ENCODE results near the gene RERE. TPM values are rescaled to one million over a fixed set of nuclear protein-coding genes. Genes with fewer than 3 reads are reported as not detected.

The RERE gene
- total RNA-seq, 2 experiments from 2014 or later: 45.8 to 57.1 TPM

DNA sequence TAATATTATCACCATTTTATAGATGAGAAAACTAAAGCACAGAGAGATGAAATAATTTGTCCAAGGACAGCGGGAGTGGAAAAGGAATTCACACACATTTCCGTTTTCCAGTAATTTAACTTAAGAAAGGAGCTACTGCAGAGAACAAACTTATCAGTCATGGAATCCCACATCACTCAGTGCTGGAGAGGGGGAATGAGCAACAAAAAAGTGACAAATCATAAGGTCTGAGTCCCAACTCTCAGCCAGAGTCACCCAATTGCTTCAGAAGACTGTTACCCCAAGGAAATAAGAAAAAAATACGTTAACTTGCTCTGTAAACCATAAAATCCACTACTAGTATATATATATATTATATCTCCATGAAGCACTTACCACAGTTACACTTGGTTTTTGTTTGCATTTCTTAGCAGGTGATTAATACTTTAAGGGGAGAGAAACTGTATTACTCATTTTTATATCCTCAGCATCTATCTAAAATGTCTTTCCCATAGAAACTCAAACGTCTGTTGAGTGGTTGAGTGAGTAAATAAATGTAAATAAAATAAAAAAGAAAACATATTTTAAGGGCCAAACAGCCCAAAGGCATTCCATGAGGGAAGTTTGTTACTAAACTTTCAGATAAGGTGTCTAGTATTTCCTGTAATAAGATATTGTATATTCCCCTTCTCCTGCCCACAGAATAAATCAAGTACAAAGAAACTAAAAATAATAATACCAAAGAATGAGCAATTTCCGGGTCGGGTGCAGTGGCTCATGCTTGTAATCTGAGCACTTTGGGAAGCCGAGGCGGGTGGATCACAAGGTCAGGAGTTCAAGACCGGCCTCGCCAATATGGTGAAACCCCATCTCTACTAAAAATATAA is 422.8 kb downstream of the RERE start:
- peak overlapping the region; percentile 63 for H3K4me3 Mint-ChIP-seq
- H3K9me3 Mint-ChIP-seq: peaks cover 3% of the 10 kb centered on the region
- H3K27me3 Mint-ChIP-seq: no peaks in the 10 kb centered on the region
- ATAC-seq: no peak
- TF ChIP-seq, protein P1, sequence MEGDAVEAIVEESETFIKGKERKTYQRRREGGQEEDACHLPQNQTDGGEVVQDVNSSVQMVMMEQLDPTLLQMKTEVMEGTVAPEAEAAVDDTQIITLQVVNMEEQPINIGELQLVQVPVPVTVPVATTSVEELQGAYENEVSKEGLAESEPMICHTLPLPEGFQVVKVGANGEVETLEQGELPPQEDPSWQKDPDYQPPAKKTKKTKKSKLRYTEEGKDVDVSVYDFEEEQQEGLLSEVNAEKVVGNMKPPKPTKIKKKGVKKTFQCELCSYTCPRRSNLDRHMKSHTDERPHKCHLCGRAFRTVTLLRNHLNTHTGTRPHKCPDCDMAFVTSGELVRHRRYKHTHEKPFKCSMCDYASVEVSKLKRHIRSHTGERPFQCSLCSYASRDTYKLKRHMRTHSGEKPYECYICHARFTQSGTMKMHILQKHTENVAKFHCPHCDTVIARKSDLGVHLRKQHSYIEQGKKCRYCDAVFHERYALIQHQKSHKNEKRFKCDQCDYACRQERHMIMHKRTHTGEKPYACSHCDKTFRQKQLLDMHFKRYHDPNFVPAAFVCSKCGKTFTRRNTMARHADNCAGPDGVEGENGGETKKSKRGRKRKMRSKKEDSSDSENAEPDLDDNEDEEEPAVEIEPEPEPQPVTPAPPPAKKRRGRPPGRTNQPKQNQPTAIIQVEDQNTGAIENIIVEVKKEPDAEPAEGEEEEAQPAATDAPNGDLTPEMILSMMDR (IDR thresholded peaks at IDR 0.05): no peak
- ChIA-PET CTCF (interaction anchor here (1.7 kb wide), 1 partner anchor 15 kb away, joined by 4 read pairs; no protein-coding TSS in a partner anchor), POLR2A (interaction anchor here (1.2 kb wide), 1 partner anchor 28 kb away, joined by 3 read pairs; no protein-coding TSS in a partner anchor)
- H3K36me3 Mint-ChIP-seq (ENCODE audit: low read depth): peaks cover 18% of the 10 kb centered on the region
- H3K27ac Mint-ChIP-seq: peak overlapping the region; percentile 81
- intact Hi-C loops (cut with micrococcal nuclease): no loop called here
- H3K4me1 Mint-ChIP-seq (ENCODE audit: low read depth): peaks cover 81% of the 10 kb centered on the region
- peak; percentile 52 for DNase-seq

GRCh38 chr1:8392522-8392921 is 424.9 kb downstream of the RERE start:
- ATAC-seq (no peak), DNase-seq (no peak)
- no peaks in the 10 kb centered on the region for H3K27me3 Mint-ChIP-seq
- CTCF ChIA-PET: no interaction called here
- intact Hi-C loops (cut with micrococcal nuclease): no loop called here
- H3K4me1 Mint-ChIP-seq (ENCODE audit: low read depth): peaks cover 75% of the 10 kb centered on the region
- POLR2A ChIA-PET: interaction anchor here (0.6 kb wide), 1 partner anchor 16 kb away, joined by 3 read pairs; no protein-coding TSS in a partner anchor
- no peak overlapping the region for H3K4me3 Mint-ChIP-seq
- peak overlapping the region; percentile 9 for H3K27ac Mint-ChIP-seq
- H3K9me3 Mint-ChIP-seq: no peaks in the 10 kb centered on the region
- peaks cover 20% of the 10 kb centered on the region for H3K36me3 Mint-ChIP-seq (ENCODE audit: low read depth)
- TF ChIP-seq, protein P1 (IDR thresholded peaks at IDR 0.05): no peak

- H3K36me3 Mint-ChIP-seq (ENCODE audit: low read depth): peaks cover 21% of the 10 kb centered on the region
- intact Hi-C loops (cut with micrococcal nuclease): no loop called here
- H3K4me1 Mint-ChIP-seq (ENCODE audit: low read depth): peaks cover 66% of the 10 kb centered on the region
Measured at GRCh38 chr1:8390707-8391106, 426.7 kb downstream of the RERE start.

DNA sequence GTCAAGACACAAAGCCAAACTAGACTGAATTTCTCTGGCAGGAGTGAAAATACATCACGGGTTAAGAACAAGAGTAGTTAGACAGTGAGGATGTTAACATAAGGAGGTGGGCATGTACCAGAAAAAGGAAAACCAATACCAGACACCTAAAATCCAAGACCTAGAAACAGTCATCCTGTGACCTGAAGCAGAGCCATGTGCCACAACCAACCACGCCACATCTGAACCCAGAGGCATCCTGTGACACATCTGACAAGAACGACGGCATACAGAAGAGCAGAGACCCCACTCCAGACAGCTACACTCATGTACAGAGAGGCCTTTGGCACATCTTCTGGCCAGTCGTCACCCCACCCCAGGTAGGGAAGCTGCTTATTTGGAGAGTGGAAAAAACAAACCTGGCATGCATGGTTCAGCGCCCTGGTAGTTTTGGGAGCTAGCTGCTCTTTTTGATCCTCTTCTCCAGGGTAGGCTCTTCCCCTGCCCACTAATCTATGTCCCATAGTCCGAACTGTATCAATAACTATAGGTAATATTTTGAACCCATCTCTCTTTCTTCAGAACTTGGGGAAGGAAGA is 427.4 kb downstream of the RERE start:
- ATAC-seq (peak; percentile 84), DNase-seq (peak; percentile 58)
- intact Hi-C loops (cut with micrococcal nuclease): no loop called here
- Mint-ChIP-seq H3K27ac (no peak overlapping the region), H3K4me3 (no peak overlapping the region), H3K4me1 (ENCODE audit: low read depth) (peaks cover 65% of the 10 kb centered on the region), H3K9me3 (no peaks in the 10 kb centered on the region), H3K27me3 (no peaks in the 10 kb centered on the region), H3K36me3 (ENCODE audit: low read depth) (peaks cover 20% of the 10 kb centered on the region)
- ChIA-PET POLR2A (interaction anchor here (0.7 kb wide), 1 partner anchor 38 kb away, joined by 3 read pairs; no protein-coding TSS in a partner anchor), CTCF (interaction anchor here (0.7 kb wide), 1 partner anchor 65 kb away, joined by 3 read pairs; no protein-coding TSS in a partner anchor)
- TF ChIP-seq, protein P1 (IDR thresholded peaks at IDR 0.05): no peak

More at GRCh38 chr1:8390707-8391106, 426.7 kb downstream of the RERE start:
- DNase-seq (no peak), ATAC-seq (no peak)
- ChIA-PET CTCF (interaction anchor here (0.7 kb wide), 1 partner anchor 64 kb away, joined by 3 read pairs; no protein-coding TSS in a partner anchor), POLR2A (interaction anchor here (0.7 kb wide), 1 partner anchor 37 kb away, joined by 3 read pairs; no protein-coding TSS in a partner anchor)
- TF ChIP-seq, protein P1 (IDR thresholded peaks at IDR 0.05): no peak
- peak overlapping the region; percentile 18 for H3K27ac Mint-ChIP-seq
- no peak overlapping the region for H3K4me3 Mint-ChIP-seq
- H3K9me3 Mint-ChIP-seq: no peaks in the 10 kb centered on the region
- no peaks in the 10 kb centered on the region for H3K27me3 Mint-ChIP-seq
